ENCODE data around the gene WDR20.
"Not testable (repeated sequence)": the region's sequence is repeated elsewhere in the genome, so short reads cannot be mapped to it uniquely, and the experiment has no call there.

Gene WDR20

DNA sequence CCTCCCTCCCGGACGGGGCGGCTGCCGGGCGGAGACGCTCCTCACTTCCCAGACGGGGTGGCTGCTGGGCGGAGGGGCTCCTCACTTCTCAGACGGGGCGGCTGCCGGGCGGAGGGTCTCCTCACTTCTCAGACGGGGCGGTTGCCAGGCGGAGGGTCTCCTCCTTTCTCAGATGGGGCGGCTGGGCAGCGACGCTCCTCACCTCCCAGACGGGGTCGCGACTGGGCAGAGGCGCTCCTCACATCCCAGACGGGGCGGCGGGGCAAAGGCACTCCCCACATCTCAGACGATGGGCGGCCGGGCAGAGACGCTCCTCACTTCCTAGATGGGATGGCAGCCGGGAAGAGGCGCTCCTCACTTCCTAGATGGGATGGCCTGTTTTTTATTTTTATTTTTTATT lies 33.0 kb downstream of the WDR20 start:
- DNase-seq, result not testable (repeated sequence)

DNA sequence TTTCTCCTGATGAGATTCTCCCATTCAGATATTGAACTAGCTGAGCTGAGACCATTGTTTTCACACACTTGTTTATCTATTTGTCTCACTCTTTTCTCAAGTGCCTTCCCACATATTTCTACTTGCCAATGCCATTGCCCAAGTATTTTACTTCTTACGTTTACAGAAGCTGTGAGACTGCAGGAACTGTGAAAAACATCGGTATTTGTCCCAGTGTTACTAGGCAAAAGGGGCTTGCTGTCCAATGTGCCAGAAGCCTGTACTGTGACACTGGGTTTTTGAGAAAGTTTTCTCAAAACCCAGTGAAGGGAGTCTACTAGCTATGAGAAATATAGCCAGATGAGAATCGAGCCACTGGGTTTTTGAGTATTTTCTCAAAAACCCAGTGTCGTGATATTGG lies 37.5 kb downstream of the WDR20 start:
- DNase-seq, result no peak

DNA sequence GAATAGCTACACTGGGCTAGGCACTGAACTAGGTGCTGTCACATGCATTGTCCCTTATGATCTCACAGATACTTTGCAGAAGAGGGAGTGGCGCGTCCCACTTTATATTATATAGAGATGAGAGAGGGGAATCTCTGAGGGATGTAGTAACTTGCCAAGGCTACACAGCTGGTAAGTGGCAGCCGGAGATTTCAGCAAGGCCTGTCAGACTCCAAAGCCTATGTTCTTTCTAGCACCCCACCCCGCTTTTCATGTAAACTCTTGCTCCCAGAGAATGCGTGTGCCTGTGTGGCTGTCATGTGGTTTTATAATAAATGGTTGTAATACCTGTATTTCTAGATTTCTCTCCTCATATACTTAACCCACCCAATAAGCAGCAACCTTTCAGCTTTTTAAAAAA lies 39.1 kb downstream of the WDR20 start:
- no peak for DNase-seq

DNA sequence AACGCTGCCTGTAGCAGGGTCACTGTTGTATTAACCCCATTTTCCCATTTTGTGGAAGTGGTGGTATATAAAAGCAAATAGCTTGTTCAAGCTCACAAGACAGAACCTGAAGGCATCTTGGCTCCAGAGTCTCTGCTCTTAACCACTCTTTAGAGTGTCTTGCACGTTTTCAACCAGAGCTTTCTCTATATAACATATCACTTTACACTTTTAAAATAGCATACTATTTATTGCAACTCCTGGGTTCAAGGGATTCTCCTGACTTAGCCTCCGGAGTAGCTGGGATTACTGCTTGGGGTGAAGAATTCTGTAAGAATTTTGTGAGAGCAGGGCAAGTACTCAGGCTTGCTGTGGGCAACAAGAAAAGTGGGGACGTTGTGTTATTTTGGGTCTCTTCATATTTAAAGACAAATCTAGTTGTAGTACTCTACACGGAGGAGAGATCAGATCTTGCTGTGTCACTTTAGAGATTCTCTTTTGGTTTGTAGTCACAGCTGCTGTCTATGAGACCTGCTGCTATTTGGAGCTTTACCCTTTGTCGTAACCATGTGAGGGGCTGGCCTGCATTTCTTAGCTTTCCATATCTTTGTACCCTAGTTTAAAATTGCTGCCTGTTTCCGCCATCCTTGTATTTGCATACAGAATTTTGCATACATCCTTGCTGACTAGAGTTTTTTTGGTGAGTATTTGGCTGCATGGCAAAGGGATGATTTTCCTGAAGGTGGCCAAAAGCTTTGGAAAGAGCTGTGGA lies 40.7 kb downstream of the WDR20 start:
- no peak for DNase-seq

DNA sequence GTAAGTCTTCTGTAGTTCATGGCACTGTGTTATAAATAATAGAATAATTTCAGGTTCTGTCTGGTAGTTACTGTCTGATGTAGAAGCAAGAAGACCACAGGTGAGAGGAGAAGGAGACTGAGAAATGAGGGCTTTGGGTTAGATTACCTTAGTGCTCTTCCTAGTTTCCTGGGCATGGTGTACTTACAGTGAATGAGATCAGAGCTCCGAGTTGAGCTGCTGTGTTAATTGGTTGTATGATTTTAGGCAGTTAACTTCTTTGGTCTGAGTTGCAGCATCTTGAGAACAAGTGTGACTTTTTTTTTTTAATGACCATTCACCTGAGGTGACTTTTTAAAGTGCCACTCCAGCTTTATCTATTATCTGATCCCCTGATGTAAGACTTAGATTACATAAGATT lies 41.5 kb downstream of the WDR20 start:
- DNase-seq, result no peak

DNA sequence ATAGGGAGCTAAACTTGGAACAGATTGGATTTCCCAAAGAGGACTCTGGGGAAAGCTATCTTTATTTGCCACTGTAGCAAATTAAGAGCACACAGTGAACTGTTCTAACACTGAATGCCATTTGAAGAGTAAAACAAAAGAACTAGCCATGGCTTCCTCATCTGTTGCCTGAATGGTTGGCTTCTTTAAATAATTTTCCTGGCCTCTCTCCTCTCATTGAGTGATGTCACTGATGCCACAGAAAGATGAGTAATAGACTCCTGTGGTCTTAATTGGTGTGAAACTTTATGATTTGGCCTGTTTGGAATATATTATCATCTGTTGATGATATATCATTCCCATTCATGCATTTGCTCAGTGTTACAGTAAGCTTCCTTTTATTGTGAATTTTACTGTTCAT lies 42.5 kb downstream of the WDR20 start:
- no peak for DNase-seq

DNA sequence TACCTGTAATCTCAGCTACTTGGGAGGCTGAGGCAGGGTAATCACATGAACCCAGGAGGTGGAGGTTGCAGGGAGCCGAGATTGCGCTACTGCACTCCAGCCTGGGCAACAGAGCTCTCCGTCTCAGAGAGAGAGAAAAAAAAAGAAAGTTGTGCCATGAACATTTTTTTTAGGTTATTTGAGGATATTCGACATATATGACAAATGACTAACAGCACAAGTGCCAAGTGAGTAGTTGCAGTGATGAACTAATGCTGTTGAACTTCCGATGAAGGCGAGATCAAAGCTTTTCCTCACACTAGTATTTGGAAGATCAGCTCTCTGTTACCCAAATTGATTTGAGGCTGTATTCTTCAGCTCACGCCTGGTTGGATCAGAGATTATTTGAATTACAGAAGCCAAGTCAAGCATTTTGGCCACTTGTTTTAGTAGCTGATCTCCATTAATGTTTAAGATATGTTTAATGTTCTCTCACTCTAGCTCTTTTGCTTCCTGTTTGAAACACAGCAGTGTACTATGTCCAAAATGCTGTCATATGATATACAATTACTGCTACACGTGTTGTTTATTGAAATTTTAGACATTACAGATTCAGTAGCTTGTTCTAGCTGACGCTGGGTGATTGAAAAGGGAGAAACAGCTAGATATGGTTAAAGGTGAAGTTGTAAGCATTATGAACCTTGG lies 43.4 kb downstream of the WDR20 start:
- no peak for DNase-seq

DNA sequence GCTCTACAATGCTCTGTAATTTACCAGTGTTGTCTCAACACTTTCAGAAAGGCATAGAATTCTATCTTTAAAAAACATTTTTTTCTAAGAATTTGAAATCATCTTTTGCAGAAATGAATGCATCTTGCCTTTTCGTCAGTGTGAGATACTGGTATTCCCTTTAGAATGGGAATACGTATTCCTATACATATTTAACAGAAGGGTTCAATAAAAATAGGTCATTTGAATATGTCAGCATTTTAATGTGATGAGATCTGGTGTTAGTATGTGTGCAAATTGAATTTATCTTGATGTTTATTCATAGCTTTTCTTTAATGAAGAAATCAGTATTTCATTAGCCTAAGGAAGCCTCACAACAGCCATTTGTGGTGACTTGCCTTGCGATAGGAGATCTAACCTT lies 44.2 kb downstream of the WDR20 start:
- DNase-seq, result no peak

DNA sequence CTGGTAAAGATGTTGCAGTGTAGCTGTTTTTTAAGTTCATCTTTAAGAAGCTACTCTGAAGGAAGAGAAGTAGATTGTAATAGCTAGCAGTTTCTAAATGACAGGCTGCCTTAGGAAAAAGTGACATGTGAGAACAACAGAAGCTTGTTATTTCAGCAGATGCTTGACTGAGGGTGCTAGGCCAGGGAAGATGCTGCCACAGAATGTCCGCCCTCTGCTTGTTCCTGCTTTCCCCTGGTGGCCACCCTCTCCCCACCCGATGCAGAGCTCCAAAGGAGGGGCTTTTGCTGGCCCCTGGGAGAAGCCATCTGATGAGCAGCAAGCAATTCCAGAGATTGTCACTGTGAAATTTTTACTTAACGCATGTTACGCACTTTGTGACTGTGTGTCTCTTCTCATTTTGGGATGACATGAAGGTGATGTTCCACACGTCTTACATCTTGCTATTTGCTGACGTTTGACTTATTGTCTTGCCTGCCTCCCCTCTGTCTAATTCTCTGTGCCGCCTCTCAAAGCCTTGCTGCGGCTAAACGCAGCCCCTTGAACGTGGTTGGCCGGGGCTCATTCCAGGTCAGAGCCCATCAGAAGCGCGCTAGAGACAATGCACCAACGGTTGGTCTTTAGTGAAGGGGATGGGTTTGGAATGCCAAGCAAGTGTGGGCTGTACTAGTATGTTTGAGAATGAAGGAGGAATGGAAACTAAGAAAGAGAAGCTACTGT lies 44.8 kb downstream of the WDR20 start:
- DNase-seq, result no peak

DNA sequence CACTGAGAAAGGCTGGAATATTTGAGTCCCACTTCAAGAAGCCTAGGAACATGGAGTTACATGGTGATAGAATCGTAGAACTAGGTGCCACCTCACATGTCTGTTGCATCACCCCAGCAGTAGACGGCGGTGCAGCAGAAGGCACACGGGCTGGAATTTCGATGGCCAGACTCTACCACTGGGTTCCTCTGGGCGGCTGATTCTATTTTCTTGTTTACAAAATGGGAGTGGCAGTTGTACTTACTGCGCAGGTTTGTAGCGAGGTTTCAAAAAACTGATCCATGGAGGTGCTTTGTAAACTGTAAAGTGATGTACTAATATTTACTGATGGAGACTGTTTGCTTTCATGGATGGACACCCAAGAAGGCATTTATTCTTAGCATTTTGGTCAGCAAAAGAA lies 45.7 kb downstream of the WDR20 start:
- no peak for DNase-seq

DNA sequence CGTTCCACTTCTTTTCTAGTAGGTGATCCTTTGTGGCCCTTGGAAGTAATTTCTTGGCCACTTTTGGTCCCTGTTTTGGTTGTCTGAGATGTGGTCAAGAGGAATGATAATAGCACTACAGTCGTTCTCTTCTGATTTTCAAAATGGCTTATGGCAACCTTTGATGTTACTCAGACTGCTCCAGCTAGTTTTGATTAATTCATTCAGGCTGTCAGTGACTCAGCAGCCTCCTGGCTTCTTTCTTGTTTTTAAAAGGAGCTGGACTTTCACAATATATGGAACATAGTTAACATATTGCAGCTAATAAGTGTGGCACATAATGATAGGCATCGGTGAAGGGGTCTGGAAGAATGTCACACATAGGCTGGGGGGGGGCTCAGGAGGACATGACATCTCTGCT lies 47.3 kb downstream of the WDR20 start:
- no peak for DNase-seq

DNA sequence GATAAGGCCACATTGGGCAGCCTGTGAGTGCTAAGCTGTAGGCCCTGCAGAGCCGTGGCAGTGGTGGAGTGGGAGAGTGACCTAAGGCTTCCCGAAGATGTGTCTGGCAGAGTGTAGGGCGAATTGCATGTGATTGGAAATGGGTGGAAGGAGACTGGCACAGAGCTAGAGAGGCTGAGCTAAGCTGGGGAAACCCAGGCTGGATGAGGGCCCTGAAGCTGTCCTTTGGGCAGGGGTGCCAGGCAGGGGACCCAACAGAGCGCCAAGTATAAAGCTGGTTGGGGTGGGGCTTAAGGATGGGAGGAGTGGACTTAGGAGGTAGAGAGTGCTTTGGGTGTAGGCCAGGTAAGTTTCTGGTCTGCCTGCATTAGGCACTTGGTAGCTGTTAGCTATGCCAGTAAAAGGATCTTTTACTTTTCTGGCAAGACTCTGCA lies 47.9 kb downstream of the WDR20 start:
- DNase-seq, result no peak

DNA sequence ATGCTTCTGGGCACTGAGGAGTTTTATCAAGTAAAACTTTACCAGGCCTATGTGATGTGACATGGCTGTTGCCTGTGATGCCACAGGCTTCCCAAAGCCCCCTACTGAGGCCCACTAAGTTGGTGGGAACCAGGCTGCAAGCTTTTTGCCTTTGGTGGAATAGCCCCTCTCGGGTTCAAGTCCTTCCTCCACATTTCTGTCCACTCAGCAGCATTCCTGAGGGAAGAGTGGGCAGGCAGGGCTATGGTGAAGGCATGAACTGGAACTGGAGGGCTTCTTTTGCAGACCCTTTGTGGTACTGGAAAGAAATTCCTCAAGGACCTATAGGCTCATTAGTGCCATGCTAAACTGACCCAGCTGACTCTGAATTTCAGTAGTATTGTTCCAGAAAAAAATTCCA lies 48.5 kb downstream of the WDR20 start:
- DNase-seq, result no peak

DNA sequence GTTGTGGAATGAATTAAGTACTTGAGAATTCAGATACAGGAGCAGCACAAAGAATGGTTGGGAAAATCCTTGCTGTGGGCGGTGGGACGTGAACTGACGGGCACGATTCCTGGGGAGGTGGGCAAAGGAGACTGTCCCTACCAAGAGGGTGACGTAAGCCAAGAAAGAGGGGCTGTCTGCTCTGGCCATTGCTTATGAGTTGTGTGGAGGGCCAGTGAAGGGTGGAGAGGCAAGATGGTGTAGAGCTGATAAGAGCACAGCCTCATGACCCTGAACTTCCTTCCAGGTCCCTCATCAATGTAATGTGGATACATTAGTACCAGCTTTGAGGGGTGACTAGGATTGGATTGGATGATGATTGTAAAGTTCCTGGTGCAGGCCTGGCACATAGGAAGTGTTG lies 50.2 kb downstream of the WDR20 start:
- no peak for DNase-seq

DNA sequence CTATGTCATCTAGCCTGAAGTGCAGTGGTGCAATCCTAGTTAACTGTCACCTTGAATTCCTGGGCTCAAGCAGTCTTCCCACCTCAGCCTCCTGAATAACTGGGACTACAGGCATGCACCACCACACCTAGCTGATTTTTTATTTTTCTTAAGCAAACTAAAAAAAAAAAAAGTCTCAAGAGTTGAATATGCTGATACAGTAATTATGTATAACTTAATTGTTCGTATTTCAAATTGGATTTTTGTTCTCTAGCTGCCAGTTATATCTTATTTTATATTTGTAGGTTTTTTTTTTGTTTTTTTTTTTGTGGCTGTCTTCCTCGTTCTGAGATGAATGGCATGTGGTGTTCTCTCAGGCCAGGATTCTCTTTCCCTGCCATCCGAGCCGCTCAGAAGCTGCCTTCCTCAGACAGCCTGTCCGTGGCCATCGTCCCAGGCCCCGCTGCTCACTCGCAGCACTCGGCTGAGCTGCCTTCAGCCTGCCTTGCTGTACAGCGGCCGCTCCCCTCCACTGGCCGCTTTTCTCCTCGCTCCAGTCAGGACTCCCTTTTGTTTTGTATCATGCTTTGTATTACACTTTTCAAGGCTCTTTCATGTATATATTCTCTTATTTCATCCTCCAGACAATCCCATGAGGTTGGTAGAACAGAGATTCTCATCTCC lies 53.3 kb downstream of the WDR20 start:
- DNase-seq, result no peak

DNA sequence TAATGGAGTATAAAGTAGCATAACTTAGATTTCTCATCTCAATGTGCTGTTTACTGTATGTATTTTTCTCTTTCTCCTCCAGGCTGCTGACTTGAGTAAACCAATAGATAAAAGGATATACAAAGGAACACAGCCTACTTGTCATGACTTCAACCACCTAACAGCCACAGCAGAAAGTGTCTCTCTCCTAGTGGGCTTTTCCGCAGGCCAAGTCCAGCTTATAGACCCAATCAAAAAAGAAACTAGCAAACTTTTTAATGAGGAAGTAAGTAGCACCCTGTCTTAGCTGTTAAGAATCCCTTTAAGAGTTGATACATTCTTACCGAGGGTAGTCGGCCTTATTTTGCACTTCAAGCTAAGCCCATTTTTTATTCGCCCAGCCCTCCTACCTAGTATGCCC lies 55.2 kb downstream of the WDR20 start:
- DNase-seq, result no peak

DNA sequence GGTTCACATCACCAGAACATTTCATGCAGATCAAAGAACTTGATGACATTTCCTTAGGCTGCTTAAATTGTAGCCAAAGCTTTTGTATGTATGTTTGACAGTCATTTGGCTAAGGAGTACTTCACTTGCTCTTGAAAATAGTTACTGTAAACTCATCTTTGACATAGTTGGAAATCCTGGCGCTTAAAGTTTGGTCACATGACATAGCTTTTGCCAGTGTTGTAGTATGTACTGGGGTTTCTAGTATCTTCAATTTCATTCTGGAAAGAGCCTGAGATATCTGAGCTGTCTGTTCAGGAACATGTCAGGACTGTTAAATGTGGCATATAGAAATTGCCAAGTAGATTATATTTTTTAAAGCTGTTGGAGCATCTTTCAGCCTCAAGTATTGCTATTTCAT lies 55.7 kb downstream of the WDR20 start:
- no peak for DNase-seq

DNA sequence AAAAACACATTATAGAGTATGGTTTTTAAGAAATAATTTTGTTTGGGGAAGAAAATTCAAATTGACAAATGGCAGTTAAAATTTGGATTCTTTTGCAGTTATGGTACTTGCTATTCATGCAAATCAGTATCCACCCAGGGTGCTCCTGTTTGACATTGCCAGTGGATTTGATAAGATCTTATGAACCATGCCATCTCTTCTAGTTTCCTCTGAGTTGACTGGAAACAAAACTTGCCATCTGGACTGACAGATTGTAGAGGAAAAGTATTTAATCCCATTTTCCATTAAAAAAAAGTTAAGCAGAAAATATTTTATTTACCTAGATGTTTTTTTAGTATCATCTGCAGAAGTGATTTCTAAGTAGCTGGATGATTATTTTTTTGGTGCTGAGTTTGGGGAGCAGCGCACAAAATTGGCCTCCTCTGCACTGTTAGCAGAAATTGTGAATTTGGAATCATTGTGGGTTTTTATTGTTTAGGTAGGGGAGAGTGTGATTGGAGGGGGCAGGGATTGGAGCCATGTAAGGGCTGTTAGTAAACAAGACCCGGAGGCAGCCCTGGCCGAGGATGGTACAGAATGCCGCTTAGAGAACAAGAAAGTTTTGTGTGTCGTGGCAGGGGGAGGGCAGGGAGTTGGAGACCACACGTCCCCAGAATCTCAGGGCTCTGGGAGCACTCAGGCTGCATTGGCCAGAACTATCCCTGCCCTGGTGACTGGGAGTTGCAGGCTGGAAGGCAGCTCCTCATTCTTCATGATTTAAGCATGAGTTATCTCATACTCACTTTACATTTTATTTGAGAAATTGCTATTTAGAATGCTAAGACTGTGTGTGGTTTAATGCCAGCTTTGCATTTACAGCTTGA lies 56.6 kb downstream of the WDR20 start:
- DNase-seq, result peak; percentile 36

DNA sequence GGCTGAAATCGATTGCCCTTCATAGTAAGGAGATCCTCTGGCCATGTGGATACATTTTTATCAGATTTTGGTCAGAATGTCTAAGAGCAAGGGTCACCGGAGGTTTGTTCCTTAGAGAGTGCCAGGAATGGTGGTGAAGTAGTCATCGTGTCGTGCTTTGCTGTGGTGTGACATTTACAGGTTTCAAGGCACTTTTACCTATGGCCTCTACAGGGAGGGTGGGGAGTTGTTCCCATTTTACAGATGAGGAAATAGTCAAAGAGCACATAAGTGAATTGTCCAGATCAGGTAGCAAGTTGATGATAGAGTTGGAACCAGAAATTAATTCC lies 57.2 kb downstream of the WDR20 start:
- no peak for DNase-seq

DNA sequence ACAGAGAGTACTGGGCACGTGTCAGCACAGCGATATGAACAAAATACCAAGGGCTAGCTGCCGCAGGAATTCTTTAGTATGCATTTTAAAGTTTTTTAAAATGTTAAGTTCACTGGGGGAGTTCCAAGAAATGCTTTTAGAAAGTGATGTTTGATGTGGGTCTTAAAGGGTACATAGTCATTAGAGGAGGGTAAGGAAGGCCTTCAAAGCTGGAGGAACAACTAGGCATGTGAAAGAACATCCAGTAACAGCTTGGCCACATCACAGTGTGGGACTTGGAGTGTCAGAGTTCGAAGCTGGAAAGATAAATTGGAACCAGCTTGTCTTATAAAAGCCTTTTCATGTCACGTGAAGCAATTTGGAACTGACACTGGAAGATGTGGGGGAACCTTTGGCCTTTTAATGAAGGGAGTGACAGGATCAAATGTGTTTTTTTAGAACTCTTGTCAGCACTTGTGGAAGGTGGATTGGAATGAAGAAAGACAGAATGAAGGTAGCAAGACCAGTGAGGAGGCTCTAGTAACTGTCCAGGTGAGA lies 57.7 kb downstream of the WDR20 start:
- DNase-seq, result no peak

DNA sequence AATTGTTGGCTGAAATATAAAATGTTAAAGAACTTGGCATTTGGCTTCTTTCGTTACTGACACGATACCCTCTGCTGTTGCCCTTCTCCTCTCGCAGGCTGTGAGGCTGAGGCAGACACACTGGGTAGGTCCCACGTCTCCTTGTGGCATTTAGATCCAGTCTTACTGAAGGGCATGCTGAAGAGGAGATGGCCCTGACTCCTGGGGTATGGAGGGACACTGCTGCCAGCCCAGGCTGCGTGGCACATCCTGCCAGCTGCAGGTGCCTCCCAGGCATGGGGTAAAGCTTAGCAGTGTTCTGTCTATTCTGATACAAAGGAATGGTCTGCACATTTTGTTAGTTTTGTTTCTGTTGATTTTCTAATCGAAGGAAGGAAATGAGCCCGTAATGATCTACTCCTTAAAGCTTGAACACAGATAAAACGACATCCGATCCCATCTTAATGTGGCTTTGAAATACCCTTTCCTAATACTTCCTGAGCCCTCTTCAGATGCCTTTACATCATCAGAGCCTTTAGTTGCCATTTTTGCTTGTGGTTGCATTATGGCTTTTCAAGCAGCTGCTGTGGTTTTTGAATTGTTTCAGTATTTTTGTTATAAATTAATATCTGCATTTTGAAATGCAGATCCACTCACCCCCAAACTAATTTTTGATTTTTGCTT lies 61.1 kb downstream of the WDR20 start:
- DNase-seq, result no peak

DNA sequence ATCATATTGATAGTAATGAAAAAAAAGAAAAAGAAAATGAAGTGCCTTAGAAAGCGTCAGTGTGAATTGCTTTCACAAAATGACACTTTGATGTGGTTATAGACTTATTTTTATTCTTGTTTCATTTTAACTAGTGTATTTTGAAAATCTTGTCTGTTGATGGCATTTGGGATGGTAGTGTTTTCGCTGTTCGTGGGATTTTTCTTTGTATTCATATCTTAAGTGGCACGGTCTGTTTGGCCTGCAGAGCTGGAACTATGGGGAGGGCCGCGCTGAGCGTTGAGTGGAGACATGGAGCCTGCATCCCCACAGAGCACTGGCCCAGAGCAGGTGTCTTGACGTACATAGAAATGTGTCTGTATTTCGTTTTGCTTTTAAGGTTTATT lies 61.6 kb downstream of the WDR20 start:
- no peak for DNase-seq
